ENCODE data around the gene UBA1.

Gene UBA1
- 164 to 336 (median 242) reads per million in 17 experiments for total RNA-seq

GRCh38 chrX:47193475-47194193 is at the start of gene UBA1:
UBA1 (plus strand) TSS chrX:47193829; CDS start chrX:47198803, 4,974 bp downstream.
- peak; percentile 94 to 95 (median 95) for DNase-seq

- DNase-seq: peak; percentile 18 to 69 (median 48)
Observed at GRCh38 chrX:47143894-47144625, 49.6 kb upstream of the UBA1 start.

- peak; percentile 94 to 96 (median 96) for DNase-seq
Observed at GRCh38 chrX:47144626-47145394, 48.8 kb upstream of the UBA1 start, which contains the start of the genes NDUFB11 and RBM10. NDUFB11 (minus strand) TSS chrX:47144702; CDS start chrX:47144679, 23 bp downstream. RBM10 (plus strand) TSS chrX:47145221; CDS start chrX:47147482, 2,261 bp downstream.

- DNase-seq: no peak
Observed at GRCh38 chrX:47145395-47146120, 48.1 kb upstream of the UBA1 start.

GRCh38 chrX:47146121-47146935 is 47.3 kb upstream of the UBA1 start:
- DNase-seq: peak in 1 of 4 experiments; percentile 2

GRCh38 chrX:47146936-47147859 is 46.4 kb upstream of the UBA1 start:
- DNase-seq: no peak

GRCh38 chrX:47148946-47149345 is 44.7 kb upstream of the UBA1 start:
- DNase-seq: no peak

- DNase-seq: no peak
Observed at GRCh38 chrX:47151435-47151834, 42.2 kb upstream of the UBA1 start.

GRCh38 chrX:47156611-47157520 is 36.8 kb upstream of the UBA1 start:
- DNase-seq: no peak

- no peak for DNase-seq
Observed at GRCh38 chrX:47158131-47158530, 35.5 kb upstream of the UBA1 start.

GRCh38 chrX:47158781-47159180 is 34.8 kb upstream of the UBA1 start:
- no peak for DNase-seq

- DNase-seq: no peak
Observed at GRCh38 chrX:47160781-47161180, 32.8 kb upstream of the UBA1 start.

- DNase-seq: no peak
Observed at GRCh38 chrX:47162927-47163583, 30.6 kb upstream of the UBA1 start.

- DNase-seq: no peak
Observed at GRCh38 chrX:47164420-47164819, 29.2 kb upstream of the UBA1 start.

GRCh38 chrX:47166126-47166525 is 27.5 kb upstream of the UBA1 start:
- DNase-seq: no peak

- DNase-seq: no peak
Observed at GRCh38 chrX:47168495-47169073, 25.0 kb upstream of the UBA1 start.

GRCh38 chrX:47169273-47169672 is 24.4 kb upstream of the UBA1 start:
- no peak for DNase-seq
